DMS153 (cell line): Measurements from ENCODE around the gene AKAP13.
"Not testable (repeated sequence)": the region's sequence is repeated elsewhere in the genome, so short reads cannot be mapped to it uniquely, and the experiment has no call there.

Source experiments
- DNase-seq: peaks from one replicate; lab custom pipeline; 2025; lab: John Stamatoyannopoulos, UW

Gene AKAP13

GRCh38 chr15:85564686-85565085 lies 184.3 kb downstream of the AKAP13 start:
- DNase-seq: no peak

- no peak for DNase-seq
Measured at GRCh38 chr15:85568261-85568808, 187.9 kb downstream of the AKAP13 start.

- no peak for DNase-seq
Measured at GRCh38 chr15:85570336-85570735, 189.9 kb downstream of the AKAP13 start.

- DNase-seq: no peak
Measured at GRCh38 chr15:85571780-85572179, 191.4 kb downstream of the AKAP13 start.

- no peak for DNase-seq
Measured at GRCh38 chr15:85576392-85576791, 196.0 kb downstream of the AKAP13 start.

DNA sequence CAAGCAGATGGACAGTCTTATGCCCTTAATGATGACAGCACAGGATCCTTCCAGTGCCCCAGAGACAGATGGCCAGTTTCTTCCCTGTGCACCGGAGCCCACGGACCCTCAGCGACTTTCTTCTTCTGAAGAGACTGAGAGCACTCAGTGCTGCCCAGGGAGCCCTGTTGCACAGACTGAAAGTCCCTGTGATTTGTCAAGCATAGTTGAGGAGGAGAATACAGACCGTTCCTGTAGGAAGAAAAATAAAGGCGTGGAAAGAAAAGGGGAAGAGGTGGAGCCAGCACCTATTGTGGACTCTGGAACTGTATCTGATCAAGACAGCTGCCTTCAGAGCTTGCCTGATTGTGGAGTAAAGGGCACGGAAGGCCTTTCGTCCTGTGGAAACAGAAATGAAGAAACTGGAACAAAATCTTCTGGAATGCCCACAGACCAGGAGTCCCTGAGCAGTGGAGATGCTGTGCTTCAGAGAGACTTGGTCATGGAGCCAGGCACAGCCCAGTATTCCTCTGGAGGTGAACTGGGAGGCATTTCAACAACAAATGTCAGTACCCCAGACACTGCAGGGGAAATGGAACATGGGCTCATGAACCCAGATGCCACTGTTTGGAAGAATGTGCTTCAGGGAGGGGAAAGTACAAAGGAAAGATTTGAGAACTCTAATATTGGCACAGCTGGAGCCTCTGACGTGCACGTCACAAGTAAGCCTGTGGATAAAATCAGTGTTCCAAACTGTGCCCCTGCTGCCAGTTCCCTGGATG lies 198.7 kb downstream of the AKAP13 start:
- no peak for DNase-seq

DNA sequence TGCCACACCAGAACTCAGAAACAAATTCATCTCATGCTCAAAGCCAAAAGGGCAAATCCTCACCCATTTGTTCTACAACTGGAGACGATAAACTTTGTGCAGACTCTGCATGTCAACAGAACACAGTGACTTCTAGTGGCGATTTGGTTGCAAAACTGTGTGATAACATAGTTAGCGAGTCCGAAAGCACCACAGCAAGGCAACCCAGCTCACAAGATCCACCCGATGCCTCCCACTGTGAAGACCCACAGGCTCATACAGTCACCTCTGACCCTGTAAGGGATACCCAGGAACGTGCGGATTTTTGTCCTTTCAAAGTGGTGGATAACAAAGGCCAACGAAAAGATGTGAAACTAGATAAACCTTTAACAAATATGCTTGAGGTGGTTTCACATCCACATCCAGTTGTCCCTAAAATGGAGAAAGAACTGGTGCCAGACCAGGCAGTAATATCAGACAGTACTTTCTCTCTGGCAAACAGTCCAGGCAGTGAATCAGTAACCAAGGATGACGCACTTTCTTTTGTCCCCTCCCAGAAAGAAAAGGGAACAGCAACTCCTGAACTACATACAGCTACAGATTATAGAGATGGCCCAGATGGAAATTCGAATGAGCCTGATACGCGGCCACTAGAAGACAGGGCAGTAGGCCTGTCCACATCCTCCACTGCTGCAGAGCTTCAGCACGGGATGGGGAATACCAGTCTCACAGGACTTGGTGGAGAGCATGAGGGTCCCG lies 199.7 kb downstream of the AKAP13 start:
- no peak for DNase-seq

- no peak for DNase-seq
Measured at GRCh38 chr15:85580879-85581278, 200.5 kb downstream of the AKAP13 start.

- no peak for DNase-seq
Measured at GRCh38 chr15:85581495-85581894, 201.1 kb downstream of the AKAP13 start.

DNA sequence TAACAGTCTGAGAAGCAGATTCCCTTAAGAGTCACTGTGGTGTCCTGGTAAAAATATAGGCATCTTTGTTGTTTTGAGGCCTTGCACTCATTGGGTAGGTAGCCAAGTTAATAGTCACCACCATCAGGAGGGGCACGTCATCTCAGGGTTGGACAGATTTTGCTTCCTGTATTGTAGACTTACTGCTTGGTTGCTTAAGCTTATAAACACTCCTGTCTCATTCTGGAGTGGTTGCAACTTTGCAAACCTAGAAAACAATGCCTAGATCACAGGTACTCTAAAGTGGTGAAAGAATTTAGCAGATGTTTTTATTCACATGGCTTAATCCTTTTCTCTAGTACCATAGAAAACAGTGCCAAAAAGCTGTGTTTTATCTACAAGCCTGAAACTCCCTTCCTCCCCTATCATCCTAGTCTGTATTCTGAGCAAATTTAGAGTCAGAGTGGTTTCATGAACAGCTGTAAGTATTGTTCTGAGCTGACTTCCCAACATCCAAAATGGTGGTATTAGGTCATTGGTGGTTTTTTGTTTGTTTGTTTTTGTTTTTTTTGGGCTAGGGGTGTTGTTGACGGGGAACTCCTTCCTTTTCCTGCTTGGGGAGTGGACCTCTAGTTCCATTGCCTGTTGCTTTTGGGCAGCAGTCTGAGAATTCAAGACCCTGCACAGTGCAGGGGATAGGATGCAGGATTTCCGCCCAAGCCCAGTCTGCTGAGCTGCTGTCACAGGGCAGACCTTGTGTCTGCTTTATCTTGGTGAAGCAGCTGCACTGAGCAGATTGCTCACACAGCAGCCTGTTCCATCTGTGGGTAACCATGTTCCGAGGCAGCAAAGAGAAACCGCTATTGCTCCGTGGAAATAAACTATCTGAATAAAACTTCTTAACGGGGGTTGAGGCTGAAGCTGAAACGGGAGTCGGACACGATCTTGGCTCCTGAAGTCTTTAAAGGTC lies 202.0 kb downstream of the AKAP13 start:
- DNase-seq: no peak

- DNase-seq: no peak
Measured at GRCh38 chr15:85583442-85583841, 203.0 kb downstream of the AKAP13 start.

GRCh38 chr15:85583923-85584390 lies 203.6 kb downstream of the AKAP13 start:
- DNase-seq: no peak

- DNase-seq: no peak
Measured at GRCh38 chr15:85584872-85585271, 204.5 kb downstream of the AKAP13 start.

GRCh38 chr15:85586196-85586595 lies 205.8 kb downstream of the AKAP13 start:
- DNase-seq: not testable (repeated sequence)

- no peak for DNase-seq
Measured at GRCh38 chr15:85587707-85588411, 207.5 kb downstream of the AKAP13 start.

GRCh38 chr15:85588677-85589076 lies 208.3 kb downstream of the AKAP13 start:
- DNase-seq: no peak

DNA sequence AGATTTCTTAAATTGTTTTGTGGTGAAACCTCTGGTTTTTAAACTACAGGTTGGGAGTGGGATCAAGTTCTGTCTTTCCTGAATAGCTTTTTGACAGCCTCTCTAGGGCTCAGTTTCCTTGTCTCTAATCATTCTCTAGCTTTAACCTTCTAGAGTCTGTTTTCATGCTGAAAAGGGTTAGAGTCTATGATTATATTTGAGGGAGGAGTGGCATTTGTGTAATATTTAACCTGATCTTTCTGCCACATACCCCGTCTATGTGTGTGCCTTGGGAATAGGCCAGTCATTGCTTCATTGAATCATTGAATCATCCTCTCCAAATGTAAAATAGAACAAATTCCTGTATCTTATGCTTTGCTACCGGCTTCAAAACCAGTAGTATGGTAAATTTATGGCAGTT lies 209.4 kb downstream of the AKAP13 start:
- DNase-seq: no peak

DNA sequence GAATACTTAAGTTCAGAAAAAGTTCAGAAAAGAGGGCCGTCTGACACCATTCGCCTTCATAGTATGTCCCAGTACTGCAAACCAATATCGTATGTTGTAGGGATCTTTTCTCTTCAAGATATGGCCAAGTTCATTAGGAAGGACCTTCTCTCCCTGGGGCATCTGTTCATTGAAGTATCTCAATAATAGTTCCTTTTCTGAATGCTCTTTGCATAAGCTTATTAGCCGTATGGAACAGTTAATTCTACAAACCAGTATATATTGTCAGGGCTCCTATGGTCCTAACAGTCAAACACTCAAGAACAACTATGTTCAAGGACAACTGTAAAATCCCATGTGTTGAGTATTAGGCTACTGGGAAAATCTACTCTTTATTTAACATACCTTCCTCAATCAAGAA lies 211.2 kb downstream of the AKAP13 start:
- no peak for DNase-seq

- no peak for DNase-seq
Measured at GRCh38 chr15:85592148-85592547, 211.7 kb downstream of the AKAP13 start.

GRCh38 chr15:85593809-85594445 lies 213.5 kb downstream of the AKAP13 start:
- DNase-seq: no peak
